CD14-positive monocyte (primary cell): ENCODE measurements around the gene PSMB1. TPM values are rescaled to one million over a fixed set of nuclear protein-coding genes. Genes with fewer than 3 reads are reported as not detected.
"Not testable (repeated sequence)": the region's sequence is repeated elsewhere in the genome, so short reads cannot be mapped to it uniquely, and the experiment has no call there.

Experiments used
- DNase-seq, 3 donors: peaks; one replicate each; pipeline ENCODE4 v3.0.0-alpha.2; 2011 to 2022
- H2AFZ ChIP-seq: 2 replicates; pipeline ENCODE4 v1.6.0; 2012; ENCODE audit warnings: mild to moderate bottlenecking, low read depth, low read length, inconsistent platforms; ENCODE audit not compliant: insufficient read depth, poor library complexity, severe bottlenecking
- H3K27ac ChIP-seq, 2 donors: 1 replicate in 1 of 2; 2 replicates in 1 of 2; pipeline ENCODE4 v1.5.1; 2012 to 2013; ENCODE audit warnings: low read length in 2 of 2, control low read depth in 1 of 2, inconsistent platforms in 1 of 2, low read depth in 1 of 2, mild to moderate bottlenecking in 1 of 2
- H3K27me3 ChIP-seq, 2 donors: one replicate each; pipeline versions ENCODE4 v1.6.0 to v1.6.1; 2011 to 2013; ENCODE audit warnings: low read length in 2 of 2; ENCODE audit not compliant: control insufficient read depth in 2 of 2, insufficient read depth in 2 of 2
- H3K36me3 ChIP-seq, 2 donors: replicated peaks in 1 of 2; 1 replicate in 1 of 2; 2 replicates in 1 of 2; pipeline versions ENCODE4 v1.5.1 to v1.6.1; 2012 to 2013; ENCODE audit warnings: low read length in 2 of 2, control low read depth in 1 of 2, inconsistent platforms in 1 of 2, mild to moderate bottlenecking in 1 of 2; ENCODE audit not compliant: insufficient read depth in 2 of 2, control insufficient read depth in 1 of 2
- H3K4me1 ChIP-seq, 2 donors: 1 replicate in 1 of 2; 2 replicates in 1 of 2; pipeline versions ENCODE4 v1.5.1 to v1.6.1; 2012 to 2013; ENCODE audit warnings: low read length in 2 of 2, control low read depth in 1 of 2, inconsistent platforms in 1 of 2, mild to moderate bottlenecking in 1 of 2, moderate library complexity in 1 of 2; ENCODE audit not compliant: insufficient read depth in 2 of 2, control insufficient read depth in 1 of 2
- H3K4me2 ChIP-seq: replicated peaks from 2 replicates; pipeline ENCODE3; 2012; ENCODE audit warnings: low read length, moderate library complexity, mild to moderate bottlenecking; ENCODE audit not compliant: poor library complexity, severe bottlenecking; ENCODE audit errors: extremely low read depth
- H3K4me3 ChIP-seq, 3 experiments: fragments of 200-600 bp in 1 of 3; sonication (generic) in 1 of 3; replicated peaks in 1 of 3; 1 replicate in 2 of 3; 2 replicates in 1 of 3; pipeline ENCODE4 v1.5.1; 2011 to 2013; ENCODE audit warnings: low read length in 3 of 3, mild to moderate bottlenecking in 3 of 3, control low read depth in 2 of 3, low read depth in 2 of 3, inconsistent platforms in 1 of 3, moderate library complexity in 1 of 3
- H3K79me2 ChIP-seq: 2 replicates; pipeline ENCODE4 v1.6.0; 2012; ENCODE audit warnings: mild to moderate bottlenecking, control low read depth, inconsistent platforms, low read length, moderate library complexity; ENCODE audit not compliant: insufficient read depth
- H3K9ac ChIP-seq: 2 replicates; pipeline ENCODE4 v1.6.0; 2017; ENCODE audit warnings: low read length, mild to moderate bottlenecking; ENCODE audit not compliant: insufficient read depth, poor library complexity, severe bottlenecking
- H3K9me3 ChIP-seq, 2 donors: replicated peaks in 1 of 2; 1 replicate in 1 of 2; 2 replicates in 1 of 2; pipeline versions ENCODE4 v1.5.1 to v1.6.1; 2012 to 2013; ENCODE audit warnings: low read length in 2 of 2, control low read depth in 1 of 2; ENCODE audit not compliant: control insufficient read depth in 1 of 2, insufficient read depth in 1 of 2
- H4K20me1 ChIP-seq: 2 replicates; pipeline ENCODE4 v1.6.0; 2012; ENCODE audit warnings: mild to moderate bottlenecking, low read length, control low read depth, moderate library complexity; ENCODE audit not compliant: insufficient read depth
- H3K27ac Mint-ChIP-seq, 7 donors: one replicate each; pipeline ENCODE4 v1.8.0; 2020; ENCODE audit warnings: mild to moderate bottlenecking in 7 of 7, mixed read lengths in 7 of 7, moderate library complexity in 6 of 7, inconsistent platforms in 2 of 7
- H3K27me3 Mint-ChIP-seq, 3 donors: one replicate each; pipeline ENCODE4 v1.8.0; 2021 to 2022; ENCODE audit warnings: low read depth in 3 of 3, mild to moderate bottlenecking in 3 of 3, mixed read lengths in 3 of 3, moderate library complexity in 3 of 3, inconsistent platforms in 1 of 3
- H3K36me3 Mint-ChIP-seq, 2 donors: one replicate each; pipeline ENCODE4 v1.8.0; 2020; ENCODE audit warnings: mixed read lengths in 2 of 2, inconsistent platforms in 1 of 2, mild to moderate bottlenecking in 1 of 2
- H3K4me1 Mint-ChIP-seq: one replicate; pipeline ENCODE4 v1.8.0; 2020; ENCODE audit warnings: mild to moderate bottlenecking, mixed read lengths
- H3K4me3 Mint-ChIP-seq, 2 donors: one replicate each; pipeline ENCODE4 v1.8.0; 2020; ENCODE audit warnings: mild to moderate bottlenecking in 2 of 2, mixed read lengths in 2 of 2, moderate library complexity in 1 of 2
- H3K9me3 Mint-ChIP-seq, 7 donors: one replicate each; pipeline ENCODE4 v1.8.0; 2020 to 2022; ENCODE audit warnings: mixed read lengths in 7 of 7, mild to moderate bottlenecking in 6 of 7, moderate library complexity in 6 of 7, inconsistent platforms in 2 of 7
- WGBS: methylation state at CpG from one replicate; pipeline ENCODE4 v1.1.5; 2013; ENCODE audit warnings: missing lambda C conversion rate; ENCODE audit not compliant: insufficient coverage; 5-methylcytosine and 5-hydroxymethylcytosine counted together
- intact Hi-C, 2 donors: fragments of 100-400 bp; cut with micrococcal nuclease; formaldehyde crosslinking; loops; one replicate each; pipeline versions ENCODE4 v1.15.0 to v1.15.1; 2023
- polyA plus RNA-seq, 3 donors: library from polyadenylated mRNA; depleted of rRNA in 1 of 3; unstranded in 2 of 3; stranded (reverse) in 1 of 3; fragments of 300-500 nt in 2 of 3; fragments of >200 nt in 1 of 3; fragmentation: Illumina TruSeq in 2 of 3; gene quantifications; 1 replicate in 2 of 3; 2 replicates in 1 of 3; pipeline ENCODE4 v1.2.3, GENCODE V29; 2012 to 2021
- TF ChIP-seq, protein P1 (sequence below): fragments of 200-600 bp; IDR thresholded peaks from one replicate; pipeline ENCODE4 v1.8.0; 2022; ENCODE audit warnings: antibody characterized with exemption, mild to moderate bottlenecking

Gene PSMB1
- polyA plus RNA-seq, 3 donors = 172 to 647 (median 558) TPM

DNA sequence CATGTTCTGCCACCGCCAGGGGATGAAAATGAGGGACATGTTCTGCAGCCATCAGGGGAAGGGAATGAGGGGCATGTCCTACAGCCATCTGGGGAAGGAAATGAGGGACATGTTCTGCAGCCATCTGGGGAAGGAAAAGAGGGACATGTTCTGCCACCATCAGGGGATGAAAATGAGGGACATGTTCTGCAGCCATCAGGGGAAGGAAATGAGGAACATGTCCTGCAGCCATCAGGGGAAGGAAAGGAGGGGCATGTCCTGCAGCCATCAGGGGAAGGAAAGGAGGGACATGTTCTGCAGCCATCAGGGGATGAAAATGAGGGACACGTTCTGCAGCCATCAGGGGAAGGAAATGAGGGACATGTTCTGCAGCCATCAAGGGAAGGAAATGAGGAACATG lies 50.8 kb downstream of the PSMB1 start:
- H3K4me1 Mint-ChIP-seq, H3K27ac ChIP-seq, H3K36me3 Mint-ChIP-seq, H3K4me3 ChIP-seq, H3K4me1 ChIP-seq, H3K27me3 ChIP-seq, DNase-seq, H2AFZ ChIP-seq, H3K4me3 Mint-ChIP-seq, intact Hi-C loops, H3K27ac Mint-ChIP-seq, H3K79me2 ChIP-seq, H3K9ac ChIP-seq, H4K20me1 ChIP-seq, H3K4me2 ChIP-seq, H3K36me3 ChIP-seq: not testable (repeated sequence)
- peaks cover 25 to 35% (median 28%) of the 10 kb centered on the region in 7 donors for H3K9me3 Mint-ChIP-seq
- H3K27me3 Mint-ChIP-seq = peaks cover 10 to 14% (median 14%) of the 10 kb centered on the region in 3 donors
- peaks cover 7 to 33% of the 10 kb centered on the region in 2 donors for H3K9me3 ChIP-seq
- WGBS = 64% methylated on average over 2 of the region's 2 CpGs

GRCh38 chr6:170500955-170501590 lies 52.0 kb downstream of the PSMB1 start:
- no peak overlapping the region for H2AFZ ChIP-seq
- no peak overlapping the region for H3K4me3 ChIP-seq
- no peaks in the 10 kb centered on the region for H3K79me2 ChIP-seq
- TF ChIP-seq, protein P1, sequence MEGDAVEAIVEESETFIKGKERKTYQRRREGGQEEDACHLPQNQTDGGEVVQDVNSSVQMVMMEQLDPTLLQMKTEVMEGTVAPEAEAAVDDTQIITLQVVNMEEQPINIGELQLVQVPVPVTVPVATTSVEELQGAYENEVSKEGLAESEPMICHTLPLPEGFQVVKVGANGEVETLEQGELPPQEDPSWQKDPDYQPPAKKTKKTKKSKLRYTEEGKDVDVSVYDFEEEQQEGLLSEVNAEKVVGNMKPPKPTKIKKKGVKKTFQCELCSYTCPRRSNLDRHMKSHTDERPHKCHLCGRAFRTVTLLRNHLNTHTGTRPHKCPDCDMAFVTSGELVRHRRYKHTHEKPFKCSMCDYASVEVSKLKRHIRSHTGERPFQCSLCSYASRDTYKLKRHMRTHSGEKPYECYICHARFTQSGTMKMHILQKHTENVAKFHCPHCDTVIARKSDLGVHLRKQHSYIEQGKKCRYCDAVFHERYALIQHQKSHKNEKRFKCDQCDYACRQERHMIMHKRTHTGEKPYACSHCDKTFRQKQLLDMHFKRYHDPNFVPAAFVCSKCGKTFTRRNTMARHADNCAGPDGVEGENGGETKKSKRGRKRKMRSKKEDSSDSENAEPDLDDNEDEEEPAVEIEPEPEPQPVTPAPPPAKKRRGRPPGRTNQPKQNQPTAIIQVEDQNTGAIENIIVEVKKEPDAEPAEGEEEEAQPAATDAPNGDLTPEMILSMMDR = no peak
- no peaks in the 10 kb centered on the region for H4K20me1 ChIP-seq
- Mint-ChIP-seq H3K9me3 (peaks cover 27 to 35% (median 32%) of the 10 kb centered on the region in 7 donors), H3K27me3 (peaks cover 7 to 18% (median 8%) of the 10 kb centered on the region in 3 donors), H3K4me1 (no peaks in the 10 kb centered on the region), H3K27ac (peak overlapping the region in 1 of 7 donors; percentile 45), H3K4me3 (no peak overlapping the region), H3K36me3 (no peaks in the 10 kb centered on the region)
- no peak overlapping the region for H3K9ac ChIP-seq
- H3K4me1 ChIP-seq = no peaks in the 10 kb centered on the region
- H3K9me3 ChIP-seq = peaks cover 7 to 35% of the 10 kb centered on the region in 2 donors
- 37% methylated on average over 3 of the region's 3 CpGs for whole genome bisulfite sequencing
- no peaks in the 10 kb centered on the region for H3K36me3 ChIP-seq
- no peak overlapping the region for H3K4me2 ChIP-seq
- H3K27me3 ChIP-seq = no peaks in the 10 kb centered on the region
- DNase-seq = no peak
- intact Hi-C loops = no loop called here
- no peak overlapping the region for H3K27ac ChIP-seq
